Ureter (tissue), 1 donor: Measurements from ENCODE around the gene SLC12A9. TPM values are rescaled to one million over a fixed set of nuclear protein-coding genes. Genes with fewer than 3 reads are reported as not detected.

Source experiments
- DNase-seq: peaks from one replicate; pipeline ENCODE4 v3.0.0-alpha.2; 2020; ENCODE audit warnings: low spot score
- total RNA-seq: library from RNA; stranded (reverse); gene quantifications from one replicate; pipeline ENCODE4 v1.2.4, GENCODE V29; 2023
- donor health status: DM: yes; HTN: yes; CAD: no.

Gene SLC12A9
- total RNA-seq, 1 donor from 2014 or later = 41.9 TPM

DNA sequence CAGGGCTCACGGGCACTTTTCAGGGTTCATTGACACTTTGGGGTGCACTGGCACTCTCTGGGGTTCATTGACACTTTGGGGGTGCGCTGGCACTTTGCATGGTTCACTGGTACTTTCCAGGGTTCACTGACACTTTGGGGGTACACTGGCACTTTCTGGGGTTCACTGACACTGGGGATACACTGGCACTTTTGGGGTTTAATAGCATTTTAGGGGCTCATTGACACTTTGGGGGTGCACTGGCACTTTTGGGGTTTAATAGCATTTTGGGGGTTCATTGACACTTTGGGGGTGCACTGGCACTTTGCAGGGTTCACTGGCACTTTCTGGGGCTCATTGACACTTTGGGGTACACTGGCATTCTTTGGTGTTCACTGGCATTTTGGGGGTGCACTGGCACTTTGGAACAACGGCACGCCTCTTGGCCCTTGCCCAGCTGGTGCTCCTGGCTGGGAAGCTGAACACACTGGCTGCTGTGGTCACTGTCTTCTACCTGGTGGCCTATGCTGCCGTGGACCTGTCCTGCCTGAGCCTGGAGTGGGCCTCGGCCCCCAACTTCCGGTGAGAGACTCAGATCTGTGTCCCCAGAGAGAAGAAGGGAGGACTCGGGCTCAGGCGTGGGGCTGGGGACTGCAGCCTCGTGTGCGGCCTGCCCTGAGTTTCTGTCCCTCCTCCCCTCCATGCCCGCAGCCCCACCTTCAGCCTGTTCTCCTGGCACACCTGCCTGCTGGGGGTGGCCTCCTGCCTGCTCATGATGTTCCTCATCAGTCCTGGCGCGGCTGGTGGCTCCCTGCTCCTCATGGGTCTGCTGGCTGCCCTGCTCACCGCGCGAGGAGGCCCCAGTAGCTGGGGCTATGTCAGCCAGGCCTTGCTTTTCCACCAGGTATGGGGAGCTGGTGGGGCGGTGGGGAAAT, 8.4 kb downstream of the SLC12A9 start:
- DNase-seq = no peak

DNA sequence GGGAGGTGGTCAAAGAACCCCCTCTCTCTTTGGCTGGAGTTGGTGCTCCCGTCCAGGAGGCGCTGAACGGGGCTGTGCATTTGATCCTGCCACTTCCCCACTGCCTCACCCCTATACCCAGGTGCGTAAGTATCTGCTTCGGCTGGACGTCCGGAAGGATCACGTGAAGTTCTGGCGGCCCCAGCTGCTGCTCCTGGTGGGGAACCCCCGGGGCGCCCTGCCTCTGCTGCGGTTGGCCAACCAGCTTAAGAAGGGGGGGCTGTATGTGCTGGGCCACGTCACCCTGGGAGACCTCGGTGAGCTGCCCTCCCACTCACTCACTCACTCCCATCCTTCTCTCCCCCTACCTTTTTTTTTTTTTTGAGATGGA, 9.1 kb downstream of the SLC12A9 start:
- DNase-seq = no peak

DNA sequence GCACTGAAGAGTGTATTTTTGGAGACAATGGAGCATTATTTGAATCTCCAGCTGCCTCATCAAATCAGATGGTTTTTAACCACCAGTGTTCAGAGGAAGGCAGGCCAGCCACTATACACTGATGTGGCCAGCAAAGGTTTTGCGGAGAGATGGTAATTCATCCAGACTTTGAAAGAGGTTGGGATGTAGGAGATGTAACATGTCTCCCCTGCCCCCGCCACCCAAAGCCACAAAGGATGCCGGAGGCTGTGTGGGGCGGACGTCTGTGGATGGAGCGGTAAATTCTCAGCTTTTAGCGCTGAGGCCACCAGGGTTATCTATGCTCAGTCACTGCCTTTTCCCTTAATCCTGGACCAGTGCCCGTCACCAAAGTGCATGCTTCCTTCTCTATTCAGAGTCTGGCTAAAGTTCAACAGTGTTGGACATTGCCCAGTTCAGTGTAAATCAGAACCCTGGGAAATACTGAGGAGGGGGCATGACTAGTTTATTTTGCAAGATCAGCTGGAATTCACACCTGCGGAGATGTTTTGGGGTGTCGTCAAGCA, 11.0 kb downstream of the SLC12A9 start:
- DNase-seq = no peak

GRCh38 chr7:100864263-100864845, 11.8 kb downstream of the SLC12A9 start:
- DNase-seq = no peak

GRCh38 chr7:100865372-100865911, 12.9 kb downstream of the SLC12A9 start:
- DNase-seq = peak; percentile 78

DNA sequence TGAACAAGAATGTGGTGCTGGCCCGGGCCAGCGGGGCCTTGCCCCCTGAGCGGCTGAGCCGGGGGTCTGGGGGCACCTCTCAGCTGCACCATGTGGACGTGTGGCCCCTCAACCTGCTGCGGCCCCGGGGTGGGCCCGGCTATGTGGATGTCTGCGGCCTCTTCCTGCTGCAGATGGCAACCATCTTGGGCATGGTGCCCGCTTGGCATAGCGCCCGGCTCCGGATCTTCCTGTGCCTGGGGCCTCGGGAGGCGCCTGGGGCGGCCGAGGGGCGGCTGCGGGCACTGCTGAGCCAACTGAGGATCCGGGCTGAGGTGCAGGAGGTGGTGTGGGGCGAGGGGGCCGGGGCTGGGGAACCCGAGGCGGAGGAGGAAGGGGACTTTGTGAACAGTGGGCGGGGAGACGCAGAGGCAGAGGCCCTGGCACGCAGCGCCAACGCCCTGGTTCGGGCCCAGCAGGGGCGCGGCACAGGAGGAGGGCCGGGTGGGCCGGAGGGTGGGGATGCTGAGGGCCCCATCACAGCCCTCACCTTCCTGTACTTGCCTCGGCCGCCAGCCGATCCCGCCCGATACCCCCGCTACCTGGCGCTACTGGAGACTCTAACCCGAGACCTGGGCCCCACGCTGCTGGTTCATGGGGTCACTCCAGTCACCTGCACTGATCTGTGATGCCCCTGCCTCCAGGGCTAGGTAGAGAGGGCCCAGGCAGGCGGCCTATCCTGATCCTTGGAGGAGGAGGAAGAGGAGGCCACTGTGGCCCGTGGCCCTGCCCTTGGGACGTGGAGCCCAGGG, 13.6 kb downstream of the SLC12A9 start:
- DNase-seq = peak; percentile 92

DNA sequence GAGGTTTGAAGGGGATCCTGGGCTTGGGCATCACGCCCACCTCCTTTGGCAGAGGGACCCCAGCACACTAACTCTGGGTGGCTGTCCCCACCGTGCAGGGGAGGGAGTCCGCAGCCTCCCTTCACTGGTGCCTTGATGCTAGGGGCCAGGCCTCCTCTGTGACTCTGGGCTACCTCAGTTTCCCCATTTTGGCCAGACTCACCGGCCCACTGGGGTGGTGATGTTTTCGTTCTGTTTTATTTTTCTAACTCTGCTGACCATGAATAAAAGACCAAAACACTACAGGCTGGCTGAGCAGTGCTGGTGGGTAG, 14.2 kb downstream of the SLC12A9 start:
- DNase-seq = no peak

- peak; percentile 97 for DNase-seq
Observed at GRCh38 chr7:100867040-100867775, 14.7 kb downstream of the SLC12A9 start, which contains the start of gene TRIP6. TRIP6 (plus strand) TSS chr7:100867387; CDS start chr7:100867498, 111 bp downstream.

DNA sequence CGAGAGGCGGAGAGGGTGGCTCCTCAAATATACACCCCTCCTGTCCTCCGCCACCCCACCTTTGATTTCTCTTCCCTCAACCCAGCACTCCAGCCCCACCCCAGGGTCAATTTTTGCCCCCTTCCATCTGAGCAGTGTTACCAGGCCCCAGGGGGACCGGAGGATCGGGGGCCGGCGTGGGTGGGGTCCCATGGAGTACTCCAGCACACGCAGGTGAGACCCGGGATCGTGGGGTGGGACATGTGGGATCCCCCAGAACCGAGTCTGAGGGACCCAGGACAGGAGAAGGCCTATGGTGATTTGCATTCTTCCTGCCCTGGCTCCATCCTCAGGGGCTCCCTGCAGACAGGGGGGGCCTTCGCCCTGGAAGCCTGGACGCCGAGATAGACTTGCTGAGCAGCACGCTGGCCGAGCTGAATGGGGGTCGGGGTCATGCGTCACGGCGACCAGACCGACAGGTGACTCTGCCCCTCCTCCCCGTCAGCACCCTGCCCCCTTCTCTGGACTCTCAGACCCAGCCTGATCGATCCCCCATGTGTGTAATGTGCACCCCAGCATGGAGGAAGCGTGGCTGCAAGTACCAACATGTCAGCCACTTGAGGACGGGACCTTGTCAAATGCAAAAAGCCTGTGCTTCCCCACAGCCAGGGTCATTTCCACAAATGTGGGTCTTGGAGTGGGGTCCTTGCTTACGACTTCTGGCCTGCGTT, 15.4 kb downstream of the SLC12A9 start:
- DNase-seq = no peak

GRCh38 chr7:100873599-100874299, 21.2 kb downstream of the SLC12A9 start:
- DNase-seq = no peak

- no peak for DNase-seq
Observed at GRCh38 chr7:100874300-100874576, 21.7 kb downstream of the SLC12A9 start.

GRCh38 chr7:100874577-100875355, 22.3 kb downstream of the SLC12A9 start, which contains the start of gene SRRT:
SRRT (plus strand) TSS chr7:100875103; CDS start chr7:100875591, 488 bp downstream.
- DNase-seq = peak; percentile 99

DNA sequence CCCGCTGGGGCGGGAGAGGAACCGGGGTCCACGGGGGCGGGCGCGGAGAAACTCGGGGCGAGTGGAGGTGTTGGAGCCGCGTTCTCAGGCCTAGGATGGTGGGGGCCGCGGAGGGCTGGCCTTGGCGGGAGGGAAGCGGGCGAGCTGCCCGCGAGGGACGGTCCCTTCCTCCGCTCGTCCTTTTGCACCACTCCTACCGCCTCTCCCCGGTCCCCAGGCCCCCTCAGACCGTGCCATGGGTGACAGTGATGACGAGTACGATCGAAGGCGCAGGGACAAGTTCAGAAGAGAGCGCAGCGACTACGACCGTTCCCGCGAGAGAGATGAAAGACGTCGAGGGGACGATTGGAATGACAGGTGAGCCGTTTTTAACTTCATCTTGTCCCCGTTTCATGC, 22.8 kb downstream of the SLC12A9 start:
- DNase-seq = no peak

GRCh38 chr7:100878013-100878412, 25.5 kb downstream of the SLC12A9 start:
- no peak for DNase-seq

- no peak for DNase-seq
Observed at GRCh38 chr7:100878685-100879084, 26.2 kb downstream of the SLC12A9 start.

DNA sequence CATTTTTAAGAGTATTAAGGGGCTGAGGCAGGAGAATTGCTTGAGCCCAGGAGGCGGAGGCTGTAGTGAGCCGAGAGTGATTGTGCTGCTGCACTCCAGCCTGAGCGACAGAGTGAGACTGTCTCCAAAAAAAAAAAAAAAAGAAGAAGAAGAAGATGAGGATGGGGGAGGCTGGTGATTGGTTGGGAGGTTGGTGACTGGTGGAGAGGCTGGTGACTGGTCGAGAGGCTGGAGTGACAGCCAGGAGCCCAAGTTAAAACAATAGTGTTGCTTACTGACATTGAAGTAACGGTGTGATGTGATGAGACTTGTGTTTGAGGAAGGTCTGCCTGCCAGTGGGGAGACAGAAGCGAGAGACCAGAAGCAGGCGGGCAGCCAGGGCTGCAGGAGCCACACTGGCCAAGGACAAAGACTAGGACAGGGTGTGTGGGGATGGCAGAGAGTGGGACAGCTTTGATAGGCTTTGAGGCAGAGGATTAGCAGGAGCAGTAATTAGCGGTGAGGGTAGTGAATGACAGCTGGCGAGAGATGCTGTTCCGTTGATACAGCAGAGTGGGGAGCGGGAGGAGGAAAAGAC, 27.3 kb downstream of the SLC12A9 start:
- no peak for DNase-seq

DNA sequence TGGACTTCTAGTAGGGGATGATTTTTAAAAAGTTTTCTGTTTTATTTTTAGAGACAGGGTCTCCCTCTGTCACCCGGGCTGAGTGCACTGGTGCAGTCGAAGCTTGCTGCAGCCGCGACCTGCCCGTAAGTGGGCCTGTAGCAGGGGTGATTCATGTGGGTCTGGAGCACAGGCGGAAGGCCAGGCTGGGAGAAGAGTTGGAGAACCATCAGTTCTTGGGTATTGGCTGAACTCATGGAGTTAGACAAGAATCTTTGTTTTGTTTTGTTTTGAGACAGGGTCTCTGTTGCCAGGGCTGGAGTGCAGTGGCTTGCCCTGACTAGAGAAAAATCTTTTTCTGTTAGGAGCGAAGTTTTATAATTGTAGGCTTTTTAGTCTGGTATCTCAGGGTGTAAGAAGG, 28.1 kb downstream of the SLC12A9 start:
- DNase-seq = peak; percentile 32

- DNase-seq = peak; percentile 33
Observed at GRCh38 chr7:100881136-100881535, 28.6 kb downstream of the SLC12A9 start.

DNA sequence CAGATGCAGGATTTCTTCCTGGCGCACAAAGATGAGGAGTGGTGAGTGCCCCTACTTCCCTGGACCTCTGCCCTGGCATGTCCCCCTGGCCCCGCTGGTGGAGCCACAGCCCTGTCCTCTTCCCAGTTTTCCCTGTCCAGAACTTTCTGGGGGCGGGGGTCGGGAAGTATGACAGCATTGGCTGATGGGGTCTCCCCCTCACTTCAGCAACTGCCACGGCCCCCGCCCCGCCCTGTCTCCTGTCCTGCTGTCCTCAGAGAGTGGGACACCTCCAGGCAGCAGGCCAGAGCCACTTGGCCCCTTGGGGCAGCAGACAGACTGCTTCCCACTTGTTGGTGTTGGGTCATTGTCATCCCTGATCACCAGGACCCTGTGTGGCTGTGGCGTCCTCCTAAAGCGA, 29.7 kb downstream of the SLC12A9 start:
- DNase-seq = peak; percentile 39
